Measurements from ENCODE around the gene TM9SF1. TPM values are rescaled to one million over a fixed set of nuclear protein-coding genes. Genes with fewer than 3 reads are reported as not detected.
"Not testable (repeated sequence)": the region's sequence is repeated elsewhere in the genome, so short reads cannot be mapped to it uniquely, and the experiment has no call there.

Gene TM9SF1
- total RNA-seq, 2 donors from 2014 or later: 28.6 to 33.4 TPM

- Mint-ChIP-seq H3K4me3 (peak within 1 kb of the TSS; percentile 84), H3K4me1 (peaks cover 32% of the 10 kb centered on the region), H3K27ac (peak within 1 kb of the TSS; percentile 85), H3K36me3 (ENCODE audit: low read depth) (peaks cover 69% of the 10 kb centered on the region), H3K9me3 (no peaks in the 10 kb centered on the region), H3K27me3 (no peaks in the 10 kb centered on the region)
- ATAC-seq (replicated peaks): peak; percentile 62
These were observed 37.6 kb upstream of the TM9SF1 start, which contains the start of gene GMPR2 for GRCh38 chr14:24232645-24233537. GMPR2 (plus strand) TSS chr14:24232929; CDS start chr14:24233254, 325 bp downstream.

GRCh38 chr14:24232121-24232644, 36.9 kb upstream of the TM9SF1 start, which contains the start of gene NEDD8:
NEDD8 (minus strand) TSS chr14:24232367; CDS start chr14:24232267, 100 bp downstream.
- peak; percentile 88 for ATAC-seq (replicated peaks)
- peak within 1 kb of the TSS; percentile 84 for H3K4me3 Mint-ChIP-seq
- no peaks in the 10 kb centered on the region for H3K9me3 Mint-ChIP-seq
- peaks cover 28% of the 10 kb centered on the region for H3K4me1 Mint-ChIP-seq
- no peaks in the 10 kb centered on the region for H3K27me3 Mint-ChIP-seq
- H3K27ac Mint-ChIP-seq: peak within 1 kb of the TSS; percentile 85
- H3K36me3 Mint-ChIP-seq (ENCODE audit: low read depth): peaks cover 68% of the 10 kb centered on the region

DNA sequence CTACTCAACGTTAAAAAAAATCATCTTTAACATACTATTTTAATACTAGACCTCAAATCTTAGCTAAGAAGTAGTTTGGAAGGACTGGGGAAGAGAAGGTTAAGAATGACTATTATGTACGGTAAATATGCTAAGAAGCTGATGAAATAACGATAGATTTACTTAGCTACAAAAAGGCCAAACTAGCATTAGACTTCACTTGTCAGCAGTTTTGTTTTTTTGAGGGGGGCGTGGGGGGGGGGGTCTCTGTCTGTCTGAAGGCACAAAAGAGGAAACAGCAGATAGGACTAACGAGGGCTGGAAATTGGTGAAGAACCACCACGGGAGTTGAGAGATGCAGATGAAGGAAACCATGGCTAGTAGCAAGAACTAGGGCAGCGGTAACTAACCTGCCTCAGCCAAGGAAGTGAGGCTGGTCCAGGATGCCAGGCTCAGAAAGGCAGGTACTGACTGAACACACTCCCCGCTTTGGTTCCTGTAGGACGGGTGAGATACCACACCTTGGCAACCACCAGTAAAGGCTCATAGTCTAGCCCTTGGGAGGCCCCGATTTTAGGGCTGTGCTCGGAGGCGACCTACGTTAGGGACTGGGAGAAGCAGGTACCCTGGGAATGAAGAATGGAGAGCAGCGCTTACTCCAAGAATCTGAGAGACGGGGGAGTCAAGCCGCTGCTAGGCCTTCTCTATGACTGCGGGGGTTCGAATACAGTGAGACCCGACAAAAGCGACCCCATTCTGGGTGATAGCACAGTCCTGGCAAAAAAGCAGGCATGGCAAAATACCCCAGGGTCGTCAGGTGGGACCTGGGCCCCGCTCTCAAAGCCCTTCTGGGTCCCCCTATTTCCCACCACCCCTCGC, 36.3 kb upstream of the TM9SF1 start:
- no peaks in the 10 kb centered on the region for H3K9me3 Mint-ChIP-seq
- peak overlapping the region; percentile 84 for H3K4me3 Mint-ChIP-seq
- peaks cover 68% of the 10 kb centered on the region for H3K36me3 Mint-ChIP-seq (ENCODE audit: low read depth)
- H3K4me1 Mint-ChIP-seq: peaks cover 29% of the 10 kb centered on the region
- no peak for ATAC-seq (replicated peaks)
- no peaks in the 10 kb centered on the region for H3K27me3 Mint-ChIP-seq
- peak overlapping the region; percentile 85 for H3K27ac Mint-ChIP-seq

GRCh38 chr14:24228902-24229301, 33.7 kb upstream of the TM9SF1 start:
- no peaks in the 10 kb centered on the region for H3K27me3 Mint-ChIP-seq
- H3K4me1 Mint-ChIP-seq: peaks cover 19% of the 10 kb centered on the region
- ATAC-seq (replicated peaks): no peak
- no peak overlapping the region for H3K4me3 Mint-ChIP-seq
- H3K27ac Mint-ChIP-seq: no peak overlapping the region
- no peaks in the 10 kb centered on the region for H3K9me3 Mint-ChIP-seq
- peaks cover 62% of the 10 kb centered on the region for H3K36me3 Mint-ChIP-seq (ENCODE audit: low read depth)

DNA sequence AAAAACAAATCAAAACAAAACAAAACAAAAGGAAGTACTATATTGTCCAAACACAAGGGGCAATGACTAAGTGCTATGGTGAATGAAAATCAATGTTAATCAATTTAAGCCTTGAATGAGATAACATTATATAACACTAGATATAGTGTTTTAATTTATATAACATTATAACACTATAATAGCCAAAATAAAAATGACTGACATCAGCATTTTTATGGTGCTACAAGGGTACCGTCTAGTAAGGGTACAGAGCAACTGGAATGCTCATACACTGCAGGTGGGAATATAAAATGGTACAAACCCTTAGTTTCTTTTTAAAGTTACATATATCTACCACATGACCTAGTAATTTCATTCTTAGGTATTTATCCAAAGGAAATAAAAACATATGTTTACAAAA, 31.2 kb upstream of the TM9SF1 start:
- peak overlapping the region; percentile 3 for H3K4me3 Mint-ChIP-seq

DNA sequence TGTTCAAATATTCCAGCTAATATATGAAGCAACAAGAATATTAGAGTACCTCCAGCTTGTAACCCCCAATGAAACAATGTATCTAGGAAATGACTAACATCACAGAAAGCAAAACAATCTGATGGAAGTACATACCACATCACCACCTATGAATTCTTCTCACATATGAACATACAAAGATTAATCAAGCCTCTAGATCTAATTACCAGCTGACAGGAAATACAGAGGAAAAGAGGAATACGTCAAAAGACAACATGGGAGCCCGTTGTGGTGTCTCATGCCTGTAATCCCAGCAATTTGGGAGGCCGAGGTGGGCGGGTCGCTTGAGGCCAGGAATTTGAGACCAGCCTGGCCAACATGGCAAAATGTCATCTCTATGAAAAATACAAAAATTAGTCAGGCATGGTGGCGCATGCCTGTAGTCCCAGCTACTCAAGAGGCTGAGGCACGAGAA, 29.4 kb upstream of the TM9SF1 start:
- H3K27ac Mint-ChIP-seq: peak overlapping the region; percentile 66
- no peak for ATAC-seq (replicated peaks)
- H3K4me3 Mint-ChIP-seq: no peak overlapping the region
- H3K36me3 Mint-ChIP-seq (ENCODE audit: low read depth): peaks cover 48% of the 10 kb centered on the region
- H3K4me1 Mint-ChIP-seq: peaks cover 16% of the 10 kb centered on the region
- no peaks in the 10 kb centered on the region for H3K27me3 Mint-ChIP-seq
- H3K9me3 Mint-ChIP-seq: no peaks in the 10 kb centered on the region

More for the DNA sequence above, 31.2 kb upstream of the TM9SF1 start:
- Mint-ChIP-seq H3K36me3 (ENCODE audit: low read depth) (peaks cover 48% of the 10 kb centered on the region), H3K9me3 (no peaks in the 10 kb centered on the region), H3K27ac (peak overlapping the region; percentile 6), H3K4me1 (peaks cover 14% of the 10 kb centered on the region), H3K27me3 (no peaks in the 10 kb centered on the region)
- no peak for ATAC-seq (replicated peaks)

- not testable (repeated sequence) for H3K4me3 Mint-ChIP-seq; H3K9me3 Mint-ChIP-seq; H3K27me3 Mint-ChIP-seq; ATAC-seq (replicated peaks); H3K27ac Mint-ChIP-seq
- H3K4me1 Mint-ChIP-seq: peaks cover 20% of the 10 kb centered on the region
- H3K36me3 Mint-ChIP-seq (ENCODE audit: low read depth): peaks cover 45% of the 10 kb centered on the region
These were observed 27.7 kb upstream of the TM9SF1 start for GRCh38 chr14:24222987-24223386.

DNA sequence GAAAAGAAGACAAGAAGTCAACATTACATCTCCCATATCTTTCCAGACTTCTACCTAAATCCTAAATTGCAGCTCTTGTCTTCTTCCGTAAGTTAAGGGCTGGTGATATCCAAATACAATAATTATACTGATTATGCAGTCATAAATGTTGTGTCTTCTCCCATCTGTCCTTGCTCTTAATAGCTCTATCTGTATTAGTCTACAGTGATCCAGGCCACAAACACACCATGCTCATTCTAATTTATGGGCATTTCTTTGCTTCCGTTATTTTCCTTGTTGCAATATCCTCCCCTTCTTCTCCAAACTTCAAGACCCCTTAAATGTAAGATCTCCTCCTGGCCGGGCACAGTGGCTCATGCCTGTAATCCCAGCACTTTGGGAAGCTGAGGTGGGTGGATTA, 24.3 kb upstream of the TM9SF1 start:
- Mint-ChIP-seq H3K27ac (peak overlapping the region; percentile 35), H3K36me3 (ENCODE audit: low read depth) (peaks cover 43% of the 10 kb centered on the region), H3K9me3 (no peaks in the 10 kb centered on the region), H3K4me3 (no peak overlapping the region), H3K4me1 (peaks cover 19% of the 10 kb centered on the region), H3K27me3 (no peaks in the 10 kb centered on the region)
- no peak for ATAC-seq (replicated peaks)

GRCh38 chr14:24219080-24219479, 23.8 kb upstream of the TM9SF1 start:
- H3K4me3 Mint-ChIP-seq: no peak overlapping the region
- H3K36me3 Mint-ChIP-seq (ENCODE audit: low read depth): peaks cover 40% of the 10 kb centered on the region
- no peaks in the 10 kb centered on the region for H3K27me3 Mint-ChIP-seq
- H3K27ac Mint-ChIP-seq: peak overlapping the region; percentile 35
- no peak for ATAC-seq (replicated peaks)
- no peaks in the 10 kb centered on the region for H3K9me3 Mint-ChIP-seq
- H3K4me1 Mint-ChIP-seq: peaks cover 21% of the 10 kb centered on the region

DNA sequence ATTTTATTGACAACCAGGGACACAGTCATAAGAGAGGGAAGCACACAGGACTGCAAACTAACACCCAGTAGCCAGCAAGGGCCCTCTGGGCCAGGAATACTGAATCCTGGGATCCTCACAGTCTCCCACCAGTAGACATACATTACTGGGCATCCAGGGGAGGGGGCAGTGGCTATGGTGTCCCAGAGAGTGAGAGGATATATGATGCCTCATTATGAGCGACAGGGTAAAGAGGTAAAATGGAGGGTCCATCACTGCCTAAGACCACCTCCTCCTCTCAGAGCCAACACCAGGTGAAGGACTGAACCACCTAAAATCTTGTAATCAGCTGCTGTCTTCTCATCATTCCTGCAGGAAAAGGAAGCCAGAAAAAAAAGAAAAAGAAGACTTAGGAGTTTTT, 21.6 kb upstream of the TM9SF1 start:
- H3K36me3 Mint-ChIP-seq (ENCODE audit: low read depth): peaks cover 58% of the 10 kb centered on the region

DNA sequence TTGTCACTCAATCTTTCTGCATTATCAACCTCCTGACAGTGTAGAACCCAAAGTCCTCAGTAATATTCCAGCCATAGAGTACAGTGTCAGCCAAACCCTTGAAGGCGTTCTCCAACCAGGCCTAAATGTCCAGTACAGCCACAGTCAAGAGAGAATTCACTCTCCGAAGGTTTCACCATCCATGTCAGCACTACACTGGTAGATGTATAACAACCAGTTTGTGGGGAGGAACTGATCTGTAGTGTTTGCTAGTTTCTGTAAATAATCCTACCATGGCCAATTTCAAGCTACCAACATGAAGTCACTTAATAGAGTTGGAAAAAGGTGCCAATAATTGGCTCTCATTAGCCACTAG, 21.1 kb upstream of the TM9SF1 start:
- H3K36me3 Mint-ChIP-seq (ENCODE audit: low read depth): peaks cover 63% of the 10 kb centered on the region
- peak overlapping the region; percentile 81 for H3K4me3 Mint-ChIP-seq
- ATAC-seq (replicated peaks): no peak
- H3K9me3 Mint-ChIP-seq: no peaks in the 10 kb centered on the region
- no peaks in the 10 kb centered on the region for H3K27me3 Mint-ChIP-seq
- peak overlapping the region; percentile 88 for H3K27ac Mint-ChIP-seq
- peaks cover 29% of the 10 kb centered on the region for H3K4me1 Mint-ChIP-seq

More for the DNA sequence above, 21.6 kb upstream of the TM9SF1 start:
- not testable (repeated sequence) for H3K9me3 Mint-ChIP-seq; H3K4me3 Mint-ChIP-seq; H3K27me3 Mint-ChIP-seq; ATAC-seq (replicated peaks)
- peaks cover 23% of the 10 kb centered on the region for H3K4me1 Mint-ChIP-seq
- peak overlapping the region; percentile 88 for H3K27ac Mint-ChIP-seq

DNA sequence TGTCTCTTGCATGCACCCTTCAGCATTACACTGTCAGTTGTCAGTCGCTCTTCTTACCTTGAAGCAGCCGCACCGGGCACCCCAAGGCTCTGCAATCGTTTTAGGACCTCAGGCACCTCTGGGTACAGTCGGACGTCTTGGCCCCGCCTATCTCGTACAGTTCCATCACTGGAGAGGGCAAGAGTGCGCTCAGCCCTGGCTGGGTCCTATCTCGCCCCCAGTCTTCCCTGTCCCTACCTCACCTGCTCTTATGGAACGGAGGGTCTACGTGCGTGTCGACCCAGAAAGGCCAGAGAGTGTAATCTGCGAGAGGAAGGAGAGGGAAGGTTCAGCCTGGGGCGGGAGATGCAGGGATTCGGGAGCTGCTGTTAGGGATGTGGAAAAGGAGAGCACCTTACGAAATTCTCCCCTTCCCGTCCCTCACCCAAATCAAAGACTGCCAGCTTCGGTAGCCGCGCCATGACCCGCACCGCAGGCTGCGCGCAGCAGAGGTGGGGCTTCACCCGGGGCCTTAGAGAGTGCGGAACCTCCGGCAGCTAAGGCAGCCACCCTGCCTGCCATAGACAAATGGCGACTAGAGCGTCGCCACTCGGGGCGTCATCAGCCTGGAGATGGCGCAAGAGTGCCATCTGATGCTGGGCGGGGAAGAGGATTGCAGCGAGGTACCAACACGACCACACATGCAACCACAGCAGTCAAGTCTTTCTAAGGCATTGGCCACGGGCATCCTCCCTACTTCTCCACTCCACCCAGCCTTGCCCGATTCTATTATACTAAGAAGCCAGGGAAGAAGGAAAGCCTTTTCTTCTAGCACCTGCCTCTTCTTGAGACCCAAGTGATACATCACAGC, 20.5 kb upstream of the TM9SF1 start, which contains the start of gene MDP1:
Gene MDP1 (minus strand): TSS at position 572 of the 850 bp plus-strand sequence. CDS start 111 bp downstream, at position 461.
- peak; percentile 76 for ATAC-seq (replicated peaks)
- peak within 1 kb of the TSS; percentile 88 for H3K27ac Mint-ChIP-seq
- H3K27me3 Mint-ChIP-seq: no peaks in the 10 kb centered on the region
- no peaks in the 10 kb centered on the region for H3K9me3 Mint-ChIP-seq
- H3K4me3 Mint-ChIP-seq: peak within 1 kb of the TSS; percentile 81
- H3K36me3 Mint-ChIP-seq (ENCODE audit: low read depth): peaks cover 69% of the 10 kb centered on the region
- peaks cover 29% of the 10 kb centered on the region for H3K4me1 Mint-ChIP-seq

- Mint-ChIP-seq H3K27ac (peak overlapping the region; percentile 88), H3K9me3 (no peaks in the 10 kb centered on the region), H3K4me1 (peaks cover 29% of the 10 kb centered on the region), H3K4me3 (peak overlapping the region; percentile 81), H3K36me3 (ENCODE audit: low read depth) (peaks cover 79% of the 10 kb centered on the region), H3K27me3 (no peaks in the 10 kb centered on the region)
- no peak for ATAC-seq (replicated peaks)
These were observed 18.8 kb upstream of the TM9SF1 start for GRCh38 chr14:24213866-24214662.

Measured in activated T-helper 17 cell treated with anti-CD3 and anti-CD28 coated beads, Interleukin-2, amount 50 U/mL, for 72 hours (primary cell).